Renal pelvis (tissue), 4 donors: Measurements from ENCODE around the gene SHISA4. TPM values are rescaled to one million over a fixed set of nuclear protein-coding genes. Genes with fewer than 3 reads are reported as not detected.
"Not testable (repeated sequence)": the region's sequence is repeated elsewhere in the genome, so short reads cannot be mapped to it uniquely, and the experiment has no call there.

Source experiments
- DNase-seq: peaks from one replicate; pipeline ENCODE4 v3.0.0-alpha.2; 2013
- polyA plus RNA-seq, 3 donors: library from polyadenylated mRNA; unstranded; fragments of 120-200 nt; gene quantifications; one replicate each; pipeline ENCODE4 v1.2.1, GENCODE V29; 2013; ENCODE audit not compliant: insufficient read length in 3 of 3

SHISA4 gene
- polyA plus RNA-seq, 3 donors, result 16.2 to 17.1 (median 16.9) TPM

DNA sequence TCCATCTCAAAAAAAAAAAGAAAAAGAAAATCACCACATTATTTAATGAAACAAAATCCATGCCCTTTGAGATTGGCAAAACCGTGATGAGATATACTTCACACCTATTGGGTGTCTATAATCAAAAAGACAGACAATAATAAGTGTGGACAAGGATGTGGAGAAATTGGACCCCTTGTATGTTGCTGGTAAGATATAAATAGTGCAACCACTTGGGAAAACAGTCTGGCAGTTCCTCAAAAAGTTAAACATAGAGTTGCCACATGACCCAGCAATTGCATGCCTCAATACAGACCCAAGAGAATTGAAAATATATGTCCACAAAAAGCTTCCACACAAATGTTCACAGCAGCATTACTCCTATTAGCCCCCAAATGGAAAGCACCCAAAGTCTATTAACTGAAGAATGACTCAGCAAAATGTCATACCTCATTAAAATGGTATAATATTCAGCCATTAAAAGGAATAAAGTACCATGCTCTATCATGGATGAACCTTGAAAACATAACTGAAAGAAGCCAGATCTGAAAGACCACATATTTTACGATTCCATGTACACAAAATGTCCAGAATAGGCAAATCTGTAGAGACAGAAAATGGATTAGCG is 33.4 kb downstream of the SHISA4 start:
- no peak for DNase-seq

DNA sequence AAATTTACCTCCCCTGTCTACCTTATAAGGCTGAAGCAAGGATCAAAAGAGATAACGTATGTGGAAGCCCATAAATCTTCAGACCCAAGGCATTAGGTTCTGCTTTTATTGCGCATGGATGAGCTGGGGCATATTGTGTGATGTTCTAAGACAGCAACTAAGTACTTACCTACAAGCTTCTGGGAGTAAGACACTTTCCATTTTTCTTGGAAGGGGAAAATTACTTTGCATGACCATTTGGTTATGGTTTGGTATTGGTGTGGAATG is 36.5 kb downstream of the SHISA4 start:
- no peak for DNase-seq

DNA sequence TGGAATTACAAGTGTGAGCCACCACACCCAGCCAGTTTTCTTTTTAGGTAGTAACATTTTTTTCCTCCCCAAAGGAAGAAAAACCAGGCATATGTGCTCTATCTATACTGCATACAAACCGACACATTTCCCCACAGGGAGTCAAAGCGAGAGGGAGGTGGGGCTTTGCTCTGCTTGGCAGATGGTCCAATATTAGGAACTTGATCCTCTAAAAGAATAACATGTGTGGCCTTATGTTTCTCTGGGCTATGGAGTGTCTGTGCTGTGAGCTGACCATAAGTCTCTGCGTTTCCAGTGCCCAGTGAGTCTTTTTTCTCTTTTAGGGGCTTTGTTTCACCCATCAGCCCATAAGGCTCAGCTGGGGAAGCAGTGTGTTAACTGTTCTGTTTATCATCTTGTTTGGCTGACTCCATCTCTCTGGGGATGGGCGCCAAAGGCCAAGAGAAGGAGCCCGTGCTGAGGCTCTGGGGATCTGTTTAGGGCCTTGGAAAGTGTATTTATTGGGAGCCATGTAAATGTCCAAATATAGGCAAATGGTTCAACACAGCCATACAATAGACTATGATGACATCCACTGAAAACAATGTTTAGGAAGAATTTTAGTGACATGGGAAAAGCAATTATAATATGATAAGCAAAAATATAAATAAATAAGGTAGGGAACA is 37.4 kb downstream of the SHISA4 start:
- no peak for DNase-seq

DNA sequence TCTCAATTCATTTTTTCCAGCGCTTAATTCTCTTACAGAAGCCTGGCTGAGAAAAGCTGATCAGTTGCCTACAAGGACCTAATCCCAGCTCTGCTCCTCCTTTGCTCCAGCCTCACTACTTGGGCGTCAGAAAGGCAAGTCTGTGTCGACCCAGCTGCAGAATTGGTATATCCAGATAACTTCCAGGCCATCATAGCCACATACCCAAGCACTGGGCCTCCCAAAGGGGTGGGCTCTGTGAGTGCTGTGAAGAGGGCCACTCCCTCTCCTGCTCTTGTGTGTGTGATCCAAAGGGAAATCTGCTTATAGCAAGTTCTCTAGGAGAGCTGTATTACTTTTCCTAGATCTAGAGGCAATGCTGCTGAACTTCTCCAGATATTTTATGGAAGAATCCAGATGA is 39.6 kb downstream of the SHISA4 start:
- no peak for DNase-seq

DNA sequence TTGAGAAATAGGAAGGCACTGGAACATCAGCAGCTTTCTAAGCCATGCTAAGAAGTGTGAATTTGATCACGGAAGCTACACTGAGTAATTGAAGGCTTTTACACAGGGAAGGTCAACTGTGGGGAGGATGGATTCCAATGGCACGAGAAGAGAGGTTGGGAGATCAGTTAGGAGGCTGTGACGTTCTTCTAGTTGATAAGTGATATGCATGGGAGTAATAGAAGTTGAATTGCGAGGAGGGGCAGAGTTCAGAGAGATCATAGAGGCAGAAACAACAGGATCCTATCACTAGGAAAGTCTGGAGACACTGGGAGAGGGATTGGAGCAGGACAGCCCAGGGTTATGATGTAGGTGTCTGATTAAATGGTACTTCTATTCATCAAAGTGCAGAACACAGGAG is 41.4 kb downstream of the SHISA4 start:
- no peak for DNase-seq

DNA sequence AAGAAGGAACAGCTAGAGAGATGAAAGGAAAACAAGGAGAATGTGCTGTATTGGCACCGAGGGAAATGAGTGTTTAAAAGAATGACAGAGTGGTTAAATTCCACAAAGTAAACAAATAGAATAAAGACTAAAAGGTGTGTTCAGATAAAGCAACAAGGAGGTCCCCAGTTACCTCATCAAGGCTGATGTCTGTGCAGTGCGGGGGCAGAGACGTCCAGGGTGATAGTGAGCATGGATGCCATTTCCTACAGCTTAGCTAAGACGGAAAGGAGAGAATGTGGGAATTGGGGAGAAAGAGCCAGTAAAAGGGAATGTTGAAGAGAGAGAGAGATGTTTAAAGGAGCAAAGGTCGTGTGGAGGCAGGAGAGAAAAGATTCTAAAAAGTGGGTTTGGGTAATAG is 42.1 kb downstream of the SHISA4 start:
- no peak for DNase-seq

DNA sequence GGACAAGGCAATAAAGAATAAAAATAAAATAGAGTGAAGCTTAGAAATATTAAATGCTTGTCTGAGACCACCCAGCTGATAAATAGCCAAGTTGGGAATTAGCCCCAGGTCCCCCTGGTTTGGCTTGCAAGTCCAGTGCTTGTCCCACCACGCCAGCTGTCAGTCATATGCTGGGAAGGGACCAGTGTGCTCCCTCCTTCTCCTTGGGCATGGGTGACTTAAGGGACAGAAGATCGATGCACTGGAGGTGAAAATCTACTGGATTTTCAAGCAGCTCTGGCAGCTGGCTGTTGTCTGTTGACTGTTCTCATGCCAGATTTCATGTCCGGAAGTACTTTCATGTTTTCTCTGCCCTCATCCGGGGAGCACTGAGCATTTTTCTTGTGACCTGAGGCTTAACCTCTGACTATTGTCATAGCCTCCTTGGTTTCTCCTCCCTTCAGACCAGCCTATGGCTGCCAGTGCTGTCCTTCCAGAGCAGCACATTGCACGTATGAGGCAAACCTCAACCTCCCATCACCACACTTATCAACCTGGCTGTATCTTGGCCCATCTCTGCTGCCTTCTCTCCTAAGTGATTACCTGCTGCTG is 45.2 kb downstream of the SHISA4 start:
- DNase-seq, result no peak

DNA sequence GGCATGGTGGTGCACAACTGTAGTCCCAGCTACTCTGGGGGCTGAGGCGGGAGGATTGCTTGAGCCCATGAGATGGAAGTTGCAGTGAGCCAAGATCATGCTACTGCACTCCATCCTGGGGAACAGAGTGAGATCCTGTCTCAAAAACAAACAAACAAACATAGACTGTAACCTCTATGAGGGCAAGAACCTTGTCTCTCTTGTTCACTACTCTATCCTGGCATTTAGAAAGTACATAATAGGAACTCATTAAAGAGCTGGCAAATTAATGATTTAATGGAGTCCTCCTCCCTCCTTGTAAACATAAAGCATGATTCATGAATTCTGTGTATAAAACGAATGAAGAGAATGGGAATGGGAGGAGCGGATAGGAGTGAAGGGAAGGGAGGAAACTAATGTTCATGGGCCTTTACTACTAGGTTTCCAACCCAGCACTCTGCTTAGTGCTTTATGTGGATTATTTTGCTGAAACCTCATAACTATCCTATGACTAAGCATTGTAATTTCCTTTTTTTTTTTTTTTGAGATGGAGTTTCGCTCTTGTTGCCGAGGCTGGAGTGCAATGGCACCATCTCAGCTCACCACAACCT is 49.0 kb downstream of the SHISA4 start:
- no peak for DNase-seq

DNA sequence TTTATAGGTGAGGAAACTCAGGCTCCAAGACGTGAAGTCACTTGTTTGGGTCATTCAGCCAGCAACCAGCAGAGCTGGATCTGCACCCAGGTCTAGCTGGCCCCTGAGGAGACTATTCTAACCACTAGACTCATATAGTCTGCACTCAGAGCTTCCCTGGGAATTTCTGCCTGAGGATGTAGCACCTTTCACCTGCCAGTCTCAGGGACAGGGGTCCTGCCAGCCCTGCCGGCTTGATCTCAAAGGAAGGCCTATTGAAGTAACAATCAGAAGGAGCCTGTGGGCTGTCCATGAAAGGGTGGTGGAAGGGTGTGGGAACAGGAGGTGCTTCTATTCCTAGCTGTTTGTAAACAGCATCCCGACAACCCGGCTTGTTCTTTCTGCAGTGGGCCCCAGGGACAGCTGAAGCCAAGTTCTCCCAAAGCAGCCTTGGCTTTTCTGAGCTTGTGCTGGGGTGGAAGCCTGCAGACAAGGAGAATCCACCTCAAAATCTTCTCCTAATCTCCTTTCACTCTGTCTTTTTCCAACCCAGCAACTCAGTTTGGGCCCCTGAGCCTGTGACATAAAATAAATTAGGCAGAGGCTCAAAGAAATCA is 49.8 kb downstream of the SHISA4 start:
- DNase-seq, result no peak

DNA sequence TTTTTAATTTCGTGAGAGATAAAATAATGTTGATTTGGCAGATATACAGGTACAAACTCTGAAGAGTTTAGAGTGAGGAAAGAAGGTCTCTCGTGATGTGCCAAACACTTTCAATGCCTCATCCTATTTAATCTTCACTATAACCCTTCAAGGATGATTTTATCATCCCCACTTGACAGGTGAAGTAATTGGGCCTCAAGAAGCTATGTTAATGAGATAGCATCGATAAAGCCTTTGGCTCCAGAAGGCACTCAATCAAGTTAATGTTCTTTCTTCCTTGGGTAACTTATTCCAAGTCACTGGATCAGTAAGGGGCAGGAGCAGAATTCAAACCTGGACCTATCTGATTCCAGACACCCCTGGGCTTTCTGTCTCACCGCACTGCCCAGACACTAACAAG is 50.5 kb downstream of the SHISA4 start:
- DNase-seq, result no peak

DNA sequence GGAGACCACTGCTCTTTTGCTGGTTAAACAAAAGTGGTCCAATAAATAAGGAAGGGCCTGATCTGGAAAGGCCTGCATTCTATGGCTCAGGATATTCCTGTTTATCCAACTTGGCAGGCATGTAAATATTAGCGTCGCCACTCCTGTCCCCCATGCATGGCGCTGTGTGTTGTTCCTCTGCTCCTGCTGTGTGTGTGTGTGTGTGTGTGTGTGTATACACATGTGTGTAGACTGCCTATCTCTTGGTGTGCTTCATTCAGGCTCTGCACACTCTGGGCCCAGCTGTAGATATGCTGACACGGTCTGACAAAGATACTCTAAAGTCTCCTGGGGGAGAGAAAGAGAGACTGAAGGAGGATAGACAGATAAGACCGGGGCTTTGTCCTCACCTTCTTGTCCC is 50.9 kb downstream of the SHISA4 start:
- no peak for DNase-seq

DNA sequence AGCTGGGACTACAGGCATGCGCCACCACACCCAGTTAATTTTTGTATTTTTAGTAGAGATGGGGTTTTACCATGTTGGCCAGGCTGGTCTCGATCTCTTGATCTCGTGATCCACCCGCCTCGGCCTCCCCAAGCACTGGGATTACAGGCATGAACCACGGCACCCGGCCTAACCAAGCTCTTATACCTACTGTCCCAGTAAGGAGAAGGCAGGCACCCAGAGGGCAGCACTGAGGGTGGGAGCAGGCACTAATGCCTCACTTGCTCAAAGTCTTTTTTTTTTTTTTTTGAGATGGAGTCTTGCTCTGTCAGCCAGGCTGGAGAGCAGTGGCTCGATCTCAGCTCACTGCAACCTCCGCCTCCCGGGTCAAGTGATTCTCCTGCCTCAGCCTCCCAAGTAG is 51.6 kb downstream of the SHISA4 start:
- not testable (repeated sequence) for DNase-seq

DNA sequence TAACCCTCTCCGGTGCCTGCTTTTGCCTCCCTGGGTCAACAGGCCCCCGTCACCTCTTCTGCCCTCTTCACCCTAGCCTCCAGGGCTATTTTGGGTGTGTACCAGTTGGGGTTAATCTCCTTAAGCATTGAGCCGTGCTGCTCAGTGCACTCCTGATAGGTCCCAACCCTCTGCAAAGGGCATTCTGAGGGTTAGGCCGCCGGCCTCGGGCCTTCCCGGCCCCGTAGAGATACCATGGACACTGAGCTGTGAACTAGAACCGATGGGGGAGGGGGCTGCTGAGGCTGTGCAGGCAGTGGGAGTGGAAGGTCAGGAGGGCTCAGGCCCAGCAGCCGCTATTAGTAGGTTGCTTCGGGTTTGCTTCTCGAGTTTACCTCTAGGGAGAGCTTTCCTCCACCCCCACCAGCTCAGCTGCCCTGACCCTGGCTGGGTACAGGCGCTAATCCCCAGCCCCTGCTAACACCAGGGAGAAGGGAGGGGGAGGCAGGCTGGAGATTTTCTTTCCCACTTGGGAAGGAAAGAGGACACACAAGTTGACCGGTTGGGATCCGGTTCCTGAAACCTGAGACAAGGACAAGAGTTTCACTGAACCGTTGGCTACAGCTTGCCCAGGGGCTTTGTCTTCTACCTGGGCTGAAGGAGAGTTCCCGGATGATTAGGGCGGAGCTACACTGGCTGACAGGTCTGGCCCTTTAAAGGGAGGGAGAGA is 52.9 kb downstream of the SHISA4 start:
- DNase-seq, result peak; percentile 80

DNA sequence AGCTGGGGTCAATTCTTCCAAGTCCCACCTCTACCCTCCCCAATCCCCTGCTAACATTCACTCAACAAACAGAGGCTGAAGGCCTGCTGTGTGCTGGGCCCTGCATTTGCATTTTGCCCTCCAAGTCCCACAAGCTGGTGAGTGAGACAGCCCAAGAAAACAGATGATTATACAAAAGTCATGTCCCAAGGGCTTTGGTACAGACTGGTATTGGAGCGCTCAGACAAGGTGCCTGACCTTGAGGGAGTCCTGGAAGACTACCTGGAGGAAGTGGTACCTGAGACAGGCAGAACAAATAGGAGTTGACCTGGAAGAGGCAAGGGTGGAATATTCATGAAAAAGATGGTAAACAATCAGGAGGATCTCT is 53.4 kb downstream of the SHISA4 start:
- DNase-seq, result no peak

Other genes starting within 250 kb of the SHISA4 start
- gene IPO9, start 59.7 kb upstream of the SHISA4 start, polyA plus RNA-seq, result 10 to 100 TPM; 74.3 to 87.8 (median 79.2) TPM
- gene LMOD1, start 57.6 kb downstream of the SHISA4 start, polyA plus RNA-seq, result 1 to 10 TPM; 3.4 to 4.2 (median 4.1) TPM
- 10 to 100 TPM; 62.0 to 64.3 (median 63.8) TPM for gene TIMM17A, start 66.6 kb downstream of the SHISA4 start, polyA plus RNA-seq
- gene RNPEP, start 93.8 kb downstream of the SHISA4 start, polyA plus RNA-seq, result 10 to 100 TPM; 60.1 to 72.8 (median 70.9) TPM
- gene ELF3, start 121.7 kb downstream of the SHISA4 start, polyA plus RNA-seq, result 10 to 100 TPM; 53.4 to 89.2 (median 66.6) TPM
- gene GPR37L1, start 234.0 kb downstream of the SHISA4 start, polyA plus RNA-seq, result under 1 TPM; 0.09 to 0.13 (median 0.09) TPM